WTC11 (cell line): ENCODE data around the gene CLN5. TPM values are rescaled to one million over a fixed set of nuclear protein-coding genes. Genes with fewer than 3 reads are reported as not detected.

ENCODE experiments used
- ATAC-seq: fragments of 200-7000 bp; cut with Tn5 transposase; 2 replicates; pipeline ENCODE4 v1.10.0; 2021; ENCODE audit warnings: mild to moderate bottlenecking, moderate library complexity
- CTCF ChIA-PET: fragments of 300-600 bp; sonication (Branson Sonifier 250); formaldehyde crosslinking; loops from one replicate; lab custom pipeline; 2021; ENCODE audit warnings: antibody characterized with exemption; lab: Charles Lee
- POLR2A ChIA-PET: fragments of 350-600 bp; sonication (Branson Sonifier 250); formaldehyde crosslinking; loops from one replicate; lab custom pipeline; 2021; ENCODE audit warnings: antibody characterized with exemption; lab: Charles Lee
- DNase-seq: peaks from one replicate; pipeline ENCODE4 v3.0.0; 2021; ENCODE audit warnings: low spot score
- H3K27ac Mint-ChIP-seq: 2 replicates; pipeline ENCODE4 v1.8.0; 2021; ENCODE audit warnings: mixed read lengths
- H3K27me3 Mint-ChIP-seq: 2 replicates; pipeline ENCODE4 v1.8.0; 2021; ENCODE audit warnings: low read depth, mild to moderate bottlenecking, moderate library complexity, mixed read lengths
- H3K36me3 Mint-ChIP-seq: 2 replicates; pipeline ENCODE4 v1.8.0; 2021; ENCODE audit warnings: mixed read lengths
- H3K4me1 Mint-ChIP-seq: 2 replicates; pipeline ENCODE4 v1.8.0; 2022; ENCODE audit warnings: mixed read lengths
- H3K4me3 Mint-ChIP-seq: 2 replicates; pipeline ENCODE4 v1.8.0; 2021; ENCODE audit warnings: mild to moderate bottlenecking, moderate library complexity, mixed read lengths
- H3K9me3 Mint-ChIP-seq: 2 replicates; pipeline ENCODE4 v1.8.0; 2021; ENCODE audit warnings: mixed read lengths
- ATF1 ChIP-seq: sonication (generic); formaldehyde crosslinking; IDR thresholded peaks from 2 replicates; pipeline ENCODE4 v1.8.1; 2023; ENCODE audit warnings: mild to moderate bottlenecking, moderate library complexity, missing genetic modification reagents
- ATF2 ChIP-seq: sonication (generic); formaldehyde crosslinking; IDR thresholded peaks from 2 replicates; pipeline ENCODE4 v1.8.1; 2022; ENCODE audit warnings: low read depth, missing genetic modification reagents, borderline replicate concordance
- CBFB ChIP-seq: sonication (generic); formaldehyde crosslinking; IDR thresholded peaks from 2 replicates; pipeline ENCODE4 v1.8.1; 2022; ENCODE audit warnings: mild to moderate bottlenecking, low read depth, missing genetic modification reagents
- CDX4 ChIP-seq: fragments of 250-450 bp; sonication (Bioruptor Pico); IDR thresholded peaks from 2 replicates; pipeline ENCODE4 v1.9.0; 2021; ENCODE audit warnings: moderate library complexity, mild to moderate bottlenecking, inconsistent platforms, borderline replicate concordance
- E2F4 ChIP-seq: sonication (generic); formaldehyde crosslinking; IDR thresholded peaks from 2 replicates; pipeline ENCODE4 v1.8.1; 2022; ENCODE audit warnings: low read depth, mild to moderate bottlenecking, moderate library complexity, missing genetic modification reagents, borderline replicate concordance
- ERG ChIP-seq: fragments of 250-450 bp; sonication (Bioruptor Pico); IDR thresholded peaks from 2 replicates; pipeline ENCODE4 v1.8.0; 2021; ENCODE audit warnings: mild to moderate bottlenecking
- FOXJ3 ChIP-seq: sonication (generic); formaldehyde crosslinking; IDR thresholded peaks from 2 replicates; pipeline ENCODE4 v1.9.0; 2021; ENCODE audit warnings: missing genetic modification reagents, mild to moderate bottlenecking, borderline replicate concordance
- FOXP1 ChIP-seq: sonication (generic); formaldehyde crosslinking; IDR thresholded peaks from 2 replicates; pipeline ENCODE4 v1.8.0; 2022; ENCODE audit warnings: missing genetic modification reagents, mild to moderate bottlenecking, moderate library complexity, borderline replicate concordance
- FOXP4 ChIP-seq: sonication (generic); formaldehyde crosslinking; IDR thresholded peaks from 2 replicates; pipeline ENCODE4 v1.8.0; 2022; ENCODE audit warnings: mild to moderate bottlenecking, missing genetic modification reagents
- GABPB1 ChIP-seq: sonication (generic); formaldehyde crosslinking; IDR thresholded peaks from 2 replicates; pipeline ENCODE4 v1.8.1; 2023; ENCODE audit warnings: mild to moderate bottlenecking, missing genetic modification reagents
- HMGA2 ChIP-seq: fragments of 250-450 bp; sonication (Bioruptor Pico); IDR thresholded peaks from 2 replicates; pipeline ENCODE4 v1.4.0; 2021; ENCODE audit warnings: mild to moderate bottlenecking, moderate library complexity
- JAZF1 ChIP-seq: fragments of 250-450 bp; sonication (Bioruptor Pico); IDR thresholded peaks from 2 replicates; pipeline ENCODE4 v1.9.0; 2021; ENCODE audit warnings: moderate library complexity, mild to moderate bottlenecking, inconsistent platforms
- MLX ChIP-seq: sonication (generic); formaldehyde crosslinking; IDR thresholded peaks from 2 replicates; pipeline ENCODE4 v1.8.1; 2023; ENCODE audit warnings: mild to moderate bottlenecking, missing genetic modification reagents, moderate library complexity
- MXD4 ChIP-seq: fragments of 250-450 bp; sonication (Bioruptor Pico); IDR thresholded peaks from 2 replicates; pipeline ENCODE4 v1.8.0; 2021; ENCODE audit warnings: mild to moderate bottlenecking, moderate library complexity, borderline replicate concordance
- PREB ChIP-seq: sonication (generic); formaldehyde crosslinking; IDR thresholded peaks from 2 replicates; pipeline ENCODE4 v1.8.1; 2022; ENCODE audit warnings: mild to moderate bottlenecking, missing genetic modification reagents, moderate library complexity, borderline replicate concordance
- SP1 ChIP-seq: sonication (generic); formaldehyde crosslinking; conservative IDR thresholded peaks from 2 replicates; pipeline ENCODE4 v1.8.1; 2022; ENCODE audit warnings: missing genetic modification reagents
- ZNF263 ChIP-seq: sonication (generic); formaldehyde crosslinking; IDR thresholded peaks from 2 replicates; pipeline ENCODE4 v1.8.1; 2022; ENCODE audit warnings: low read depth, mild to moderate bottlenecking, moderate library complexity, missing genetic modification reagents
- ZNF512 ChIP-seq: sonication (generic); formaldehyde crosslinking; IDR thresholded peaks from 2 replicates; pipeline ENCODE4 v1.8.1; 2022; ENCODE audit warnings: missing genetic modification reagents, borderline replicate concordance
- ZSCAN18 ChIP-seq: fragments of 250-450 bp; sonication (Bioruptor Pico); IDR thresholded peaks from 2 replicates; pipeline ENCODE4 v2.1.2; 2022; ENCODE audit warnings: mild to moderate bottlenecking, moderate library complexity
- total RNA-seq: library from RNA; stranded (reverse); gene quantifications from 3 replicates; pipeline ENCODE4 v1.2.3, GENCODE V29; 2021

The CLN5 gene
- total RNA-seq, 1 experiment from 2014 or later: 9.2 TPM

- CTCF ChIA-PET: interaction anchor here (0.6 to 1.5 kb wide), 4 partner anchors 9 to 108 kb away, joined by 3 to 4 read pairs (median 3); no protein-coding TSS in a partner anchor
- Mint-ChIP-seq H3K9me3 (no peaks in the 10 kb centered on the region), H3K27ac (no peak overlapping the region), H3K4me1 (peaks cover 17% of the 10 kb centered on the region), H3K27me3 (0 out of 2 replicates have a peak, but pooled peaks cover 4% of the 10 kb centered on the region), H3K4me3 (peak overlapping the region; percentile 99), H3K36me3 (peaks cover 11% of the 10 kb centered on the region)
- POLR2A ChIA-PET: interaction anchor here (1.8 kb wide), 1 partner anchor 9 kb away, joined by 5 read pairs; no protein-coding TSS in a partner anchor
- TF ChIP-seq PREB (CRISPR knock-in tag): no peak
- no peak for TF ChIP-seq MLX (CRISPR knock-in tag)
- no peak for TF ChIP-seq MXD4
- TF ChIP-seq GABPB1: no peak
- TF ChIP-seq ATF1 (CRISPR knock-in tag): no peak
- no peak for TF ChIP-seq HMGA2 (CRISPR knock-in tag)
- TF ChIP-seq CDX4 (CRISPR knock-in tag): no peak
- no peak for TF ChIP-seq ATF2 (CRISPR knock-in tag)
- no peak for TF ChIP-seq CBFB (CRISPR knock-in tag)
- no peak for TF ChIP-seq SP1 (CRISPR knock-in tag)
- DNase-seq (no peak), ATAC-seq (no peak)
These were observed 1.1 kb downstream of the CLN5 start for GRCh38 chr13:76993021-76993420.

- no peaks in the 10 kb centered on the region for H3K9me3 Mint-ChIP-seq
- ChIA-PET POLR2A (no interaction called here), CTCF (no interaction called here)
- no peak overlapping the region for H3K27ac Mint-ChIP-seq
- peaks cover 11% of the 10 kb centered on the region for H3K36me3 Mint-ChIP-seq
- ATAC-seq: no peak
- H3K4me1 Mint-ChIP-seq: peaks cover 17% of the 10 kb centered on the region
- TF ChIP-seq FOXJ3 (CRISPR knock-in tag): no peak
- TF ChIP-seq ZNF263 (CRISPR knock-in tag): no peak
- no peak for TF ChIP-seq E2F4 (CRISPR knock-in tag)
- no peak for TF ChIP-seq JAZF1 (CRISPR knock-in tag)
- TF ChIP-seq HMGA2 (CRISPR knock-in tag): no peak
- no peak for TF ChIP-seq FOXP1
- no peak for TF ChIP-seq ERG (CRISPR knock-in tag)
- TF ChIP-seq ZNF512 (CRISPR knock-in tag): no peak
- no peak for TF ChIP-seq FOXP4 (CRISPR knock-in tag)
- no peak for TF ChIP-seq ZSCAN18 (CRISPR knock-in tag)
- peak overlapping the region; percentile 99 for H3K4me3 Mint-ChIP-seq
- 0 out of 2 replicates have a peak, but pooled peaks cover 4% of the 10 kb centered on the region for H3K27me3 Mint-ChIP-seq
- no peak for DNase-seq
These were observed 1.6 kb downstream of the CLN5 start for GRCh38 chr13:76993473-76993872.
